Breast epithelium (tissue), 4 donors: ENCODE data around the gene DNASE1L2. TPM values are rescaled to one million over a fixed set of nuclear protein-coding genes. Genes with fewer than 3 reads are reported as not detected.
"Not testable (repeated sequence)": the region's sequence is repeated elsewhere in the genome, so short reads cannot be mapped to it uniquely, and the experiment has no call there.

ENCODE experiments used
- DNase-seq, 2 donors: peaks; one replicate each; pipeline ENCODE4 v3.0.0-alpha.2; 2019; ENCODE audit warnings: low spot score in 2 of 2
- H3K27ac ChIP-seq, 2 donors: fragments of 200-600 bp; sonication (generic) in 1 of 2; one replicate each; pipeline ENCODE4 v1.5.1; 2016 to 2019; ENCODE audit warnings: mild to moderate bottlenecking in 1 of 2
- H3K27me3 ChIP-seq, 2 donors: fragments of 200-600 bp; sonication (generic) in 1 of 2; one replicate each; pipeline versions ENCODE4 v1.5.1 to v1.6.0; 2017 to 2019; ENCODE audit warnings: control low read depth in 1 of 2, mild to moderate bottlenecking in 1 of 2
- H3K36me3 ChIP-seq: fragments of 200-600 bp; one replicate; pipeline ENCODE4 v1.5.1; 2019
- H3K4me1 ChIP-seq, 2 donors: fragments of 200-600 bp; sonication (generic); one replicate each; pipeline ENCODE4 v1.5.1; 2016 to 2019; ENCODE audit warnings: control low read depth in 1 of 2
- H3K4me3 ChIP-seq, 3 donors: fragments of 200-600 bp; sonication (generic); 1 replicate in 2 of 3; 2 replicates in 1 of 3; pipeline ENCODE4 v1.5.1; 2016 to 2019; ENCODE audit warnings: mild to moderate bottlenecking in 3 of 3, moderate library complexity in 2 of 3
- H3K9me3 ChIP-seq, 2 donors: fragments of 200-600 bp; sonication (generic) in 1 of 2; one replicate each; pipeline ENCODE4 v1.5.1; 2016 to 2019; ENCODE audit warnings: control low read depth in 1 of 2
- CTCF ChIP-seq, 3 donors: fragments of 450-650 bp; IDR thresholded peaks; one replicate each; pipeline ENCODE4 v1.5.1; 2016 to 2017; ENCODE audit warnings: antibody characterized with exemption in 3 of 3, mild to moderate bottlenecking in 3 of 3, moderate library complexity in 3 of 3
- POLR2A ChIP-seq: fragments of 450-650 bp; IDR thresholded peaks from one replicate; pipeline ENCODE4 v1.6.1; 2016; ENCODE audit warnings: antibody characterized with exemption, mild to moderate bottlenecking, moderate library complexity
- POLR2AphosphoS5 ChIP-seq, 3 donors: sonication (generic); formaldehyde crosslinking; IDR thresholded peaks; one replicate each; pipeline ENCODE4 v1.6.1; 2017; ENCODE audit warnings: antibody characterized with exemption in 3 of 3
- intact Hi-C: fragments of 100-400 bp; cut with DNase I; formaldehyde crosslinking; loops from one replicate; pipeline ENCODE4 v1.15.1; 2023; ENCODE audit warnings: low total_unique reads
- total RNA-seq, 3 donors: library from RNA; depleted of rRNA; stranded (reverse); fragments of >200 nt; gene quantifications; one replicate each; pipeline ENCODE4 v1.1.0, GENCODE V29; 2016

The DNASE1L2 gene
- total RNA-seq, 3 donors from 2014 or later = 0.59 to 0.66 TPM; not detected in 1

- peak overlapping the region; percentile 95 to 97 for H3K27ac ChIP-seq
- intact Hi-C loops, H3K36me3 ChIP-seq, H3K9me3 ChIP-seq, H3K27me3 ChIP-seq, DNase-seq: not testable (repeated sequence)
- H3K4me1 ChIP-seq = peaks cover 6 to 10% of the 10 kb centered on the region in 2 donors
- H3K4me3 ChIP-seq = peak overlapping the region; percentile 87 to 89 (median 88)
Observed at GRCh38 chr16:2267505-2267912, 31.3 kb downstream of the DNASE1L2 start.

- H3K36me3 ChIP-seq = no peaks in the 10 kb centered on the region
- no peaks in the 10 kb centered on the region for H3K27me3 ChIP-seq
- intact Hi-C loops = no loop called here
- H3K4me1 ChIP-seq = peaks cover 6 to 10% of the 10 kb centered on the region in 2 donors
- DNase-seq = peak; percentile 93 to 94
- peak within 1 kb of the TSS; percentile 87 to 89 (median 88) for H3K4me3 ChIP-seq
- peak within 1 kb of the TSS; percentile 95 to 97 for H3K27ac ChIP-seq
- TF ChIP-seq CTCF (IDR thresholded peaks at IDR 0.05) (peak; percentile 16 to 36 (median 16)), POLR2A (peak; percentile 100), POLR2AphosphoS5 (IDR thresholded peaks at IDR 0.05) (peak; percentile 100)
- no peaks in the 10 kb centered on the region for H3K9me3 ChIP-seq
Observed at GRCh38 chr16:2267913-2268666, 31.8 kb downstream of the DNASE1L2 start, which contains the start of gene RNPS1. Gene RNPS1, minus strand, starts transcription at chr16:2268126. Its CDS starts 3,483 bp downstream, at chr16:2264643.

- Histone ChIP-seq H3K36me3 (no peaks in the 10 kb centered on the region), H3K27me3 (no peaks in the 10 kb centered on the region), H3K9me3 (no peaks in the 10 kb centered on the region), H3K4me3 (no peak overlapping the region), H3K27ac (no peak overlapping the region), H3K4me1 (peaks cover 6 to 10% of the 10 kb centered on the region in 2 donors)
- TF ChIP-seq POLR2AphosphoS5 (IDR thresholded peaks at IDR 0.05) (no peak), POLR2A (no peak), CTCF (IDR thresholded peaks at IDR 0.05) (no peak)
- DNase-seq = no peak
- intact Hi-C loops = no loop called here
Observed at GRCh38 chr16:2270070-2270462, 33.8 kb downstream of the DNASE1L2 start.

- intact Hi-C loops = no loop called here
Observed at GRCh38 chr16:2270588-2271470, 34.6 kb downstream of the DNASE1L2 start.

More at GRCh38 chr16:2270588-2271470, 34.6 kb downstream of the DNASE1L2 start:
- no peaks in the 10 kb centered on the region for H3K9me3 ChIP-seq
- no peak for DNase-seq
- no peak overlapping the region for H3K27ac ChIP-seq
- H3K4me3 ChIP-seq = no peak overlapping the region
- TF ChIP-seq CTCF (IDR thresholded peaks at IDR 0.05) (no peak), POLR2A (no peak), POLR2AphosphoS5 (IDR thresholded peaks at IDR 0.05) (no peak)
- H3K4me1 ChIP-seq = peaks cover 6 to 10% of the 10 kb centered on the region in 2 donors
- no peaks in the 10 kb centered on the region for H3K36me3 ChIP-seq
- no peaks in the 10 kb centered on the region for H3K27me3 ChIP-seq
